ENCODE measurements around the gene NUF2.
"Not testable (repeated sequence)": the region's sequence is repeated elsewhere in the genome, so short reads cannot be mapped to it uniquely, and the experiment has no call there.

Gene NUF2

DNA sequence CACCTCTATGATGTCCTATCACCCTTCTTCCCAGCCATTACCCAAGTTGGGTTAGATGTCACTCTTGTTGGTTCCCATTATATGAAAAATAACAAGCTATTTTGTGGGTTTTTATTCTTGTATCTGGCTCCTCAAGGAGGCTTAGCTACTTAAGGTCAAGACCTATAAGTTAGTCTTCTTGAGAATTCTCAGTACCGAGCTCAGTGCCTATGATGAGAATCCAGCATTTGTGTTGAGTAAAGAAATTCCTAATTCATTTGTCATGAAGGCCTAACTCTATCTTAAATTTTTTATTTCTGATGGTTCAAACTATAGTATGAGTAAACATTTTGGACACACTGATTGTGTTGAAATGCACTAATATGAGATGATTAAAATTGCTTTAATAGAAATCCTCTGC lies 15.9 kb downstream of the NUF2 start:
- ATAC-seq: no peak

DNA sequence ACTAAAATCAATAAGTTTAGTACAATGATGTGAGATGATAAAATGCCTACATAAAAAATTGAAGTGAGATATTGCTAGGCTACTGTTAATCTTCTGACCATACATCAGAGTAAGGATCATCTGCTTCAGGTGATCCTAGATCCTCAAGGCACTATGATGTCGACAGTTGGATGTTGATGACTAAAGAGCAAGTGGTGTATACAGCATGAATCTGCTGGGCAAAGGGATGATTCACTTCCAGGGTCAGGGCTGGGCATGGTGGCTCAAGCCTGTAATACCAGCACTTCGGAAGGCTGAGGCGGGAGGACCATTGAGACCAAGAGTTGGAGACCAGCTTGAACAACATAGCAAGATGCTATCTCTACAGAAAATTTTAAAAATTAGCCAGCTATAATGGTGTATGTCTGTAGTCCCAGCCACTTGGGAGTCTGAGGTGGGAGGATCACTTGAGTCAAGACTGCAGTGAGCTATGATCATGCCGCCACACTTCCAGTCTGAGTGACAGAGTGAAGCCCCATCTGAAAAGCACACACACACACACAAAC lies 24.6 kb downstream of the NUF2 start:
- ATAC-seq: no peak

DNA sequence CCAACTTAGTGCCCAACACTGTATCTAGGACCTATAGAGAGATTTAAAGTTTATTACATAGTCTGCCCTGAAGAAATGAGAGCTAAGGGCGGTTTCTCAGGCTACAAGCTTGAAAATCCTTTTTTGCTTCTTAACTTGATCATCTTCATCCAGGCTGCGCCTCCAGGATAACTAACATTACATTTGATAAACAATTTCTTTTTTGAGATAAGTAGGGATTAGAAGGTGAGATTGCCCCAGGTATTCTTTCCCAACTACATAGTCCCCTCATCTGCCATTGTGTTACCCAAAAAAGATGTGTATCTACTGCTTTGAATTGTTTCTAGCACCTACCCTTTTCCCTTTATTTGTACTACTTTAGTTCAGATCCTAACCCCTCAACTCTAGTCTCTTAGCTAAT lies 25.4 kb downstream of the NUF2 start:
- ATAC-seq: no peak

DNA sequence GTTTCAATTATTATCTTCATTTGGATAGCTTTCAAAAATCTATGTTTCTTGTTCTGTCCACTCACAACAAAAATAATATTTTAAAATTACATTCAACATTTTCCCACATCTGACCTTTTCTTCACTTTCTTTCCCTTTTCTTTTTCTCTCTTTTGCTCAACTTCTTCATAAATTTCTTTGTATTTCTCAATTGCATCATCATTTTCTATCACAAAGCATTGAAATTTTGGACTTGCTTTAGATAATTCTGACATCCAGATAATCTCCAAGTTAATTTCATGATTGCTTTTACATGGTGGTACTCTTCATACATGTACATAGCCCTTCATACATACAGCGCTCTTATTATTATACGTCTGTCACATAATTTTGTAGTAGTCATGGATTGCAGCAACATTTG lies 30.2 kb downstream of the NUF2 start:
- no peak for ATAC-seq

DNA sequence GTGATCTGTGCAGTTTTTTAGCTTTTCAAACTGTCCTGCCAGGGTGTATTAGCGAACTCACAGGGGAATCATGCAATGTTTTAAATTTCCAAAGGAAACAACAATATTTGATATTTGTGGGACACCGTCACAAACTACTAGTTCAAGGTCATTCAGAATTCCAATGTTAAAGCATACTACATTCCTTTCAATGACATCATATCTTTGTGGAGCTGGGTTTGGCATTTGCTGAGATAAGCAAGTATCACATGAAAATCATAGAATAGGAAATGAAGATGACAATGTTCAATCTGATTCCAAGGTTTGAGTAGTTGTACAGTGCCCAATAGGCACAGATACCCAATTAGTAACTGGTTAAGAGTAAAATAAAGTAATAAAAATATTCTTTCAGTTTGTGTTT lies 35.6 kb downstream of the NUF2 start:
- no peak for ATAC-seq

DNA sequence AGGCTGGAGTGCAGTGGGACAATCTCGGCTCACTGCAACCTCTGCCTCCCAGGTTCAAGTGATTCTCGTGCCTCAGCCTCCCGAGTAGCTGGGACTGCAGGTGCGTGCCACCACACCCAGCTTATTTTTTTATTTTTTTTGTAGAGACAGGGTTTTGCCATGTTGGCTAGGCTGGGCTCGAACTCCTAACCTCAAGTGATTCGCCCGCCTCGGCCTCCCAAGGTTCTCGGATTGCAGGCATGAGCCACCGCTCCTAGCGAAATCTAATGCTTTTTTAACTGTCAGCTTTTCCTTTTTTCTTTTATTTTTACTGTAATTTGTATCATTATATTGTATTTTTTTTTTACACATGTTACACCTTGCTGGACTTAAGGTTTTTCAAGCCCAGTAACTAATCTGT lies 36.4 kb downstream of the NUF2 start:
- ATAC-seq: not testable (repeated sequence)

DNA sequence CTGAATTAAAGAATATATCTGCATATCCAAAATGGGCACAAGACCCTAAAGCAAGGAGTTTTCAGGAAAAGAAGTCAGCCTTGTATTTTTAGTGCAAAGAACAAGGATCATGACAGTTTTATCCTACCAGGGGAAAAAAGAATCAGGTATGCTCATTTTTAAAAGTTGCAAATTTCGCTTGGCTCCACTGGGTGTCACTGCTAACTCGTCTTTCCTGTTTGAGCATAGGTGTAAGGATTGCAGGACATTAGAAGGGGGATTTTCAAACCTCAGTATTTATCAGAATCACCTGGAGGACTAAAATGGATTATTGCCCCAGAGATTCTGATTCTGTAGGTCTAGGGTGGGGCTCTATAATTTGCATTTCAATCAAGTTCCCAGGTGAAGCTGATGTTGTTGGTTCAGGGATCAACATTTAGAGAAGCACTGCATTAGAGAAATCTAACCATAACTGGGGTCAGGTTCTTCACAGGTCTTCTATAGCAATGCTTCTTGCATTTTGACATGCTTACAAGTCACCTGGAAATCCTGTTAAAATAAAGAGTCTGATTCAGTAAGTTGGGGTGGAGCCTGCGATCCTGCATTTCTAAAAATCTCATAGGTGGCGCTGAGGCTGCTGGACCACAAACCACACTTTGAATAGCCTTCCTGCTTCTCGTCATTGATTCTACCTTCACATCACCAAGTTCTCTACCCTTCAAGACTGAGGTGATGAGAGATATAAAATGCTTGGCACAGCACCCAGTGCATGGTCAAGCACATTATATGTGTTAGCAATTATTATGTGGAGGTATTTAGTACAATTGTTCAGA lies 39.6 kb downstream of the NUF2 start:
- no peak for ATAC-seq

DNA sequence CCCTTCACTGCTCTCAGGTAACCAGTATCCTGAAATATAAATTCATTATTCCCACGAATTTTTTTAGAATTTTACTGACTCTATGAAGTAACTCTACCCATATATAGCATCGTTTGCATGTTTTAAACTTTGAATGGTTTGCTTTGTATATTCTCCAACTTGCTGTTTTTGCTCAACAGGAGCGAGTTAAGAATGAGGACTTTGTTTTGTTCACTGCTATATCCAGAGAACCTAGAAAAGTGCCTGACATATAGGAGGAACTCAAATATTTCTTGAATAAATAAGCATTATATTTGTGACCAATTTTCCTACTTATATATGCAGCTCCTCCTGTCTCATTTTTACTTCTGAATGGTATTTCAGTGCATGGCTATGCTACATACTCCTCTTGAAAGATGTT lies 43.4 kb downstream of the NUF2 start:
- no peak for ATAC-seq

DNA sequence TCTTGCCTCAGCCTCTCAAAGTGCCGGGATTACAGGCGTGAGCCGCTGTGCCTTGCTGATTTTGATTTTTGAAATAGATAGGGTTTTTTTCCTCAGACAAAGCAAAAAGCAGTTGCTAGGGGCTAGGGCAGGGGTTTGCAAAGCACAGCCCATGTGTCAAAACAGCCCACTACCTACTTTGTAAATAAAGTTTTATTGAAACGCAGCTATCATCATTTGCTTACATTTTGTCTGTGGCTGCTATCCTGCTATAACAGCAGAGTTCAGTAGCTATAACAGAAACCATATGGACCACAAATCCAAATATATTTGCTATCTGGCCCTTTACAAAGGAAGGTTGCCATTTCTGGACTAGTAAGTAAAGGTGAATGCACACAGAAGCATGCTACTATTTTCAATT lies 44.8 kb downstream of the NUF2 start:
- no peak for ATAC-seq

DNA sequence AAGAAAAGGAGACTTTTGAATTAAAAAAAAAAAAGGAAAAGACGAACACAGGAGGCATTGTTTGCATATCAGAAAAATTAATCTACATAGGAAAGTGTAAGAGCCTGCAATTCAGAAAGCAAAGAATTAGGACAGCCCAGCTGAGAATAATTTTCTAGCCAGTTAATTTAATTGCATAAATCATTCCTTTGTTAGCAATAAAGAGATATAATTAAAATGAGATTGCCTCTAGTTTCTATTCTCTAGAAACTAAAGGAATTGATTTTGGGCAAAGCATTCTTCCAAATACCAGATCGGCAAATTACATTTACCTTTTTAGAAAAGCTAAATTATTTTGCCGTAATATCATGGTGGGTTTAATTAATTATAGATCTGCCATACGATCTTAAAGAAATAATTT lies 46.0 kb downstream of the NUF2 start:
- ATAC-seq: no peak

DNA sequence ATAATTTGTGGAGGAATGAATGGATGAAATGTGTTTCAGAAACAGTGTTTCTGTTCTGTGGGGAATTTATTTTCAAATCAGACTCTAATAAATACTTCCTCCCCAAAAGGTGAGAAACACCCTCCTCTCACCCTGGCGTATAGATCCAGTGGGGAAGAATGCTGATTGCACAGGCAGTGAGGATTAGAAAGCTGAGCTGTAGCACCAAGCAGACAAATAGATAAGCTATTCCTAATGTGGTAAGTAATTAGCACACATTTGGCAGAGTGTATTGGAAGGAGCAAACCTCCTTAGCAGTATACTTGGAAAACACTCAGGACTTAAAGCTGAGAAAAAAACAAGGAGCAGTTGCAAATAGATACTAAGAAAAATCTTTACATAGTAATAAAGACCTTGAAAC lies 50.8 kb downstream of the NUF2 start:
- no peak for ATAC-seq

DNA sequence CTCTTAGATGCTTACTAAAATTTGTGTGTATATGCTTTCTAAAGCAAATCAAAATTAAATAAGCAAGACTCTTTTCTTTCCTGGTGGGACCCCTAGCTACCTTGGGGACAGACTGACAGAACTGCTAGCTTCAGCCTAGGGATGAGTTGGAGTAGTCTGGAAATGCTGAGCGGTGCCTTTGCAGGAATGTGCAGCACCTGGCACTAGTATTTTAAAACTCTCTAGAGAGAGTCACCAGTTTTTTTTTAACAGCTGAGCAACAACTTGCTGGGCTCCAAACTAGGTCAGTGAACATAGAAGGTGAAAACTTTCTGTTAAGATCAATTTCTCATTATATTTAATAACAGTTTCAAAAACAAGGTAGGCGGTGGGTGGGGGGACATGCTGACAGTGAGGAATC lies 56.8 kb downstream of the NUF2 start:
- ATAC-seq: no peak

DNA sequence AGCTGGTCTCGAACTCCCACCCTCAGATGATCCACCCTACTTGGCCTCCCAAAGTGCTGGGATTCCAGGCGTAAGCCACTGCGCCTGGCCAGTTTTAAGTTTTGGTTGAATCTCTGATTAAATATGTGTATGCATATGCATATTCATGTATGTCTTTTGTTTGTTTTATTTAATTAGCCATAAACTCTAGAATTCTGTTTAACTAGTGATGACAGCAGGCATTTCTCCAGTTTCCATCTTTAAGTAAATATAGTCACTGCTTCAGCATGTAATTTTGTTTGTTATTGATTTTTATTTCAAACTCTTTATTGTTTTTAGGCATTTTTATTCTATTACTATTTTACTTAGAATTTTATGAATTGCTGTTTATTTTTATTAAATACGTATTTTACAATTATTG lies 58.0 kb downstream of the NUF2 start:
- no peak for ATAC-seq

DNA sequence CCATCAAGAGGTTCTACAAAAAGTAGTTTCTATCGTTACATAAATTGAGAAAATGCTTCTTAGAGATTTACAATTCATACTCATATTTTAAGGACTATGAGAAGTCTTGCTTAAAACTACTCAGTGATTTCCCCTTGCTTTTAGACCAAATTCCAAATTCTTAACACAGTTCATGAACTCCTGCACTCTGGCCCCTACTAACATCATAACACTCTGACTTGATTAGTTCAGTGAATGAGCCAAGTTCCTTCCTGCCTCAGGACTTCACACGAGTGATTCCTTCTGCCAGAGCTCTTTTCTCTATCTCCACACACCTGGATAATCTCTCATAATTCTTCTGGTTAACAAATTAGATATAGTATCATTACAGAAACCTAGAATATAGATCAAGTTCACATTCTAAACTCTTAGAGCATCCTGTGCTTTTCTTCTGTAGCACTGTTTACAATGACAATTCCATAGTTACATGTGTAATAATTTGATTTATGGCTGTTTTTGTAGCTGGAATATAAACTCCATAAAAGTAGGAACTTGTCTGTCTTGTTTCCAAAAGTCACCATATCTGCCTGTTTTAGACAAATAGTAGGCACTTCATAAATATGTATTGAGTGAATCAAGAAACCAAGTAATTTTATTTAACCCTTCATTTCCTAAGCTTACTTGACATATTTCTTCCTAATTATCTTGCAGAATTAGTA lies 59.9 kb downstream of the NUF2 start:
- ATAC-seq: no peak

DNA sequence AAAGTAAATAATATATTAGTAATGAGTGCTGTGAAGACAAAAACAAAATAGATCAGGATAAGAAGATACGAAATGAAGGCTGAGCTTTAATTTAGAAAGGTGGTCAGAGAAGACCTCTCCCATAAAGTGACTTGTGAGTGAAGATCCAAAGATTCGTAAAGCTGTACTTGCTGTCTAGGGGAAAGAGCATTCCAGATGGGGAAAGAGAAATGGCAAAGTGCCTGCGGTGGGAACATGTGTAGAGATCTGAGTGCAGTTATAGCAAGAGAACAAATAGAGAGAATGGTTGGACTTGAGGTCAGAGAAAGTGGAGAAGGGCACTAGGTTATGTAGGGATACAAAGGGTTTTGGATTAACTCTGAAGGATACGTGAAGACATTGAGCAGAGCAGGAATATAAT lies 60.6 kb downstream of the NUF2 start:
- no peak for ATAC-seq

DNA sequence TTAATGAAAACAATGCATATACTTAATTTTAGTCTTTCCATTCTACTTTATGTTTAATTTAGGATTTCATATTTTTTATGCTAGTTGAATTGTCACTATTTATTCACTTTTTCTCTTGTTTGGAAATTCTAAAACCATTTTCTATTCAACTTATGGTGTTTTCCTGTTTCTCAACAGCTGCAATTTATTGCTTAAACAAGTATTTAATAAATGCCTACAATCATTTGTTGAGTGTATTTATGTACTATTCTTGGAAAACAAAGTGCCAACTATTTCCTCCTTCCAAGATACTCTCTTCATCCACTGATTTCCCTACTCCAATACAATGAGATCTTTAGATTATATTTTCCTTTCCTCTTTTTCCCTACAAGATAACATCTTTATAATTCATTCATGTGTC lies 65.4 kb downstream of the NUF2 start:
- ATAC-seq: no peak

DNA sequence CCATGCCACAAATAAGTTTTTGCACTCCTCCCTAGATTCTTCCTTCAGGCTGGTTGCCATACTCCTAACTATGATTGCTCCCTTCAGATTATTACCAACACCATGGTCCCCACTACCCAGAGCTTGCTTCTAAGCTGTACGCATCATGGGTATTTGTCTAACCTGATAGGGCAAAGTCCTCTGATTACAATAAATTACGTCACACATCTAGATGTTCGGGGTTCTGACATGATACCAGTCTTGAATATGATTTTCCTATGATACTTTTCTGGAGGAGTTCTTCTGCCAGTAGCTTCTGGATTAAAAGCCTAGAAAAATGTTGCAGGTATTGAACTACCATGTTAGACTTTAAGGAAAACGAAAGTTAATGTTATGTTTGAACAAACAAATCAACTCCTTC lies 67.2 kb downstream of the NUF2 start:
- no peak for ATAC-seq

DNA sequence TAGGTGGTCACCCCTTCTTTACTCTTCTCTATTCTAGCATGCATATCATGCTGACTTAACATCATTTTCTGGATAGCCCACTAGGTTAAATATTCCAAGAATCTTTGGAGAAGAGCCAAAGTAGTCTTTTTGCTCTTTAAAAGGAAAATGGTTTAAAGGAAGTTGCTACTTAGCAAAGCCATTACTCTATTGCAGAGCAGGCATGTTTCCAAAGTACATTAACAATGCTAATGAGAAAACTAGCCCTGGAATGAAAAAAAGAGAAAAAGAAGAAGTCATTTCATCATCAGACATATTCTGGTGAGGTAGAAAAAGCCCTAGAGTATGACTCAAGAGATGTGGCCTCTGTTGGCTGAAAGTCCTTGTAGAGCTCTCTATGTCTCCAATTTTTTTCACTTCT lies 74.0 kb downstream of the NUF2 start:
- no peak for ATAC-seq

DNA sequence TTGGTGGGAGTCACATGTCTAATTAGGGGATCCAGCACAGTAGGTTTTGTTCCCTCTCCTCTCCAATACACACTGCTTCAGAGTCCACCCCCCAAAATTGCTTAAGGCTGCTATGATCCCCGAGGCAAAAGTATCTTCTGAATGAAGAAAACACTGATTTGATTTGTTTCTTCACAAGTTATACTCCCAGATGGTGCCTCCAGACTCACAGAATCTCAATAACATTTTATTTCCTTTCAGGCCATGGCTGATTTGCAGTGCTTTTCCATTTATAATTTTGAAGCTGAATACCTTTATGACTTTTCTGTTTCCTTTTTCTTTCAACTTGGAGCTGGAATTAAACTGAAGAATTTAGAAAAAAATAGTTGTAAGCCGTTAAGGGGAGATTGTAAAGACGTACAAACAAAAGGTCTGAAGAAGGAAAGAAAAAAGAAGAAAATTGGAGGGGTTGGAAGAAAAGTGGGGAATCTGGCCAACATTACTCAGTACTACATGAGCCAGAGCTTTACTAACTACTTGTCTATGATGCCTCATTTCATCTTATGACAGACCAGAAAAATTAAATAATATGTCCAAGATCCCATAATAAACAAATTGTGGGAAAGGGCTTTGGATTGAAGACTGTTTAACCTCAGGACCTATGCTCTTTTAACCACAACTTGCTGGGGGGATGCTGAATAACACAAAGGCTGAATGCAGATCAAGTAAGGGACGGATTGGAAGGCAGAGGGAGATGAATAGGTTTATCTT lies 75.9 kb downstream of the NUF2 start:
- ATAC-seq: no peak

DNA sequence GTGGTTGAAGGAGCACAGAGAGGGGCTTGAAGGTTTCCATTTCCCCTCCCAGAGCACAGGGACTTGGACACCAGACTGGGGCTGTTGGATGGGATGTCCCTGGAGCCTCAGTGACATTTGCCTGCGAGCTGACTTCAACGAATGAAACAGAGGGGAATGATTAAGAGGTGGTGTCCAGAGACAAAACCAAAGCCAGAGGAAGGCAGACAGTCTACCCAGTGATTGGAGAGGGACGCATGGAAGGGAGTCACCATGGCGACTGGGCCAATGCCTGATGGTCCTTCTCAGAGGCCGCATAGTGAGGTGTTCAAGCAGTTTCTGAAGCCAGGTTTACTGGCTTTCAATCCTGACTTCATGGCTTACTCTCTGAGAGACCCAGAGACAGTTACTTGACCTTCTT lies 77.2 kb downstream of the NUF2 start:
- no peak for ATAC-seq

DNA sequence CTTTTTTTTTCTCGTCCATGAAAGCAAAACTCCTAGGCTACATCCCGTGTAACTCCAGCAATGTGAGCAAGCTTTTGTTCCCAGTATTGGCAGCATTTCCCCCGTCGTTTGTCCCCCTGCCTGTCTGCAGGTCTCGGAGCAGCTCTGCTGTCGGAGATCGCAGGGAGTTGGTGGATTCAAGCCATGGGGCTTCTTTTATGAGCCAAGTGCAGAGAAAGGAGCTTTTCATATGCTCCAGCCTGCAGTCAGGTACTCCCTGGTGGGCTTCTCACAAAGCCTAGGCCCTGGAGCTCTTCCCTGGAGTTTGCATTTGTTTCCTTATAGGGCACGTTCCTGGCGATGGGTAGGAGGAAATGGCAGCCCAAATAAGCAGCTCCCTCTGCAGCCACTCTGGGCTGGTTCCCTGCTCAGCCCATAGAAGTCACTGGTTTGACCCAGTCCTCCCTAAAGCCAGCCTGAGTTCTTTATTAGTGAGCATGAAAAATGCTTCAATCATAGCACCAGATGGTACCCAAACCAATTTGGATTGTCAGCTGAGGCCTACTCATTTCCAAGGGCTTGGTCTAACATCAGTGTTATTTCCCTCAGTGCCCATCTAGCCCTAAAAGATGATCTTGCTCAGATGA lies 78.3 kb downstream of the NUF2 start:
- no peak for ATAC-seq

DNA sequence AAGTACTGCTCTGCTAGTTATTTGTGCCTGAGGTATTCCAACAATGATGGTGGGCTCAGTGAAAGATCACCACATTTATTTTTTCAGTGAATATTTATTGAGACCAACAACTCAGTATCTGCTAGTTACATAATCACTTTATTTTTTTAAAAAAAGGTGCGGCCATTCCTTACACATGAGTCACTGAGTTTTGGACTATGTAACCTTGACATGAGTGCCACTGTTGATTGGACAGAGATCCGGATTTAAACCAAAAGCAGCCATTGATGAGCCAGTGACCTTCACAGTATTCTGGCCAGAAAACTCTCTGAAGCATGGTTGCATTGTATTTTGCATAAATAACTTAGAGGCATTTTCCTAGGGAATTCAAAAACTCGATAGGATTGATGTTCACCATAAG lies 79.5 kb downstream of the NUF2 start:
- no peak for ATAC-seq

All from activated CD4-positive, CD25-positive, alpha-beta regulatory T cell treated with anti-CD3 and anti-CD28 coated beads, Interleukin-2, amount 50 U/mL, for 24 hours (primary cell).